Pancreas (tissue), 10 donors: Measurements from ENCODE around the gene TBX5. TPM values are rescaled to one million over a fixed set of nuclear protein-coding genes. Genes with fewer than 3 reads are reported as not detected.
A peak's percentile ranks its signal among the peaks of the same experiment; 100 is the strongest.

Experiments
- ATAC-seq, 4 donors: fragments of 200-7000 bp; cut with Tn5 transposase; one replicate each; pipeline versions ENCODE4 v1.8.0 to v1.9.1; 2020; ENCODE audit warnings: mild to moderate bottlenecking in 4 of 4, moderate library complexity in 4 of 4
- DNase-seq, 6 donors: peaks; one replicate each; pipeline ENCODE4 v3.0.0-alpha.2; 2020
- FAIRE-seq: peaks from 2 replicates; lab custom pipeline; 2012; peaks lifted over from hg19 to GRCh38; lab: Jason Lieb, UNC
- H3K27ac ChIP-seq, 4 donors: fragments of 200-600 bp; sonication (generic); 1 replicate in 3 of 4; 2 replicates in 1 of 4; pipeline versions ENCODE4 v1.5.0 to v1.8.0; 2020
- H3K27me3 ChIP-seq, 4 donors: fragments of 200-600 bp; one replicate each; pipeline ENCODE4 v1.8.0; 2021
- H3K36me3 ChIP-seq, 3 donors: fragments of 200-600 bp; sonication (generic) in 1 of 3; one replicate each; pipeline versions ENCODE4 v1.5.0 to v1.8.0; 2020 to 2021
- H3K4me1 ChIP-seq, 3 donors: fragments of 200-600 bp; one replicate each; pipeline ENCODE4 v1.8.0; 2021
- H3K4me3 ChIP-seq, 4 donors: fragments of 200-600 bp; sonication (generic) in 2 of 4; one replicate each; pipeline versions ENCODE4 v1.5.0 to v1.8.0; 2020 to 2021
- H3K9me3 ChIP-seq, 4 donors: fragments of 200-600 bp; one replicate each; pipeline ENCODE4 v1.8.0; 2021
- WGBS, 2 donors: extraction: QIAGEN DNeasy Blood & Tissue Kit; methylation state at CpG; one replicate each; pipeline ENCODE4 v1.1.7; 2013; 5-methylcytosine and 5-hydroxymethylcytosine counted together
- intact Hi-C, 3 donors: fragments of 100-400 bp; cut with DNase I; formaldehyde crosslinking; loops; one replicate each; pipeline versions ENCODE4 v1.11.1 to v1.14.2; 2022
- polyA plus RNA-seq, 2 donors: library from polyadenylated mRNA; stranded (reverse); fragments of 200-250 nt; gene quantifications; one replicate each; pipeline ENCODE4 v1.2.3, GENCODE V29; 2013
- total RNA-seq, 6 donors: library from RNA; stranded (reverse); fragmentation: NEBNext Ultra II Directional in 4 of 6; extraction: Animal tissue kit (Norgen Biotek cat#: 25700) in 4 of 6; gene quantifications; one replicate each; pipeline versions ENCODE4 v1.2.1 to v1.2.4, GENCODE V29; 2021 to 2023
- TF ChIP-seq, protein P1 (sequence below), 4 donors: fragments of 200-600 bp; sonication (generic) in 3 of 4; IDR thresholded peaks; one replicate each; pipeline versions ENCODE4 v1.5.0 to v1.8.0; 2021; ENCODE audit warnings: antibody characterized with exemption in 4 of 4
- donor health status: healthy with polysubstance abuse.
- donor health status: DM: no; HTN: no; CAD: no; lungs with moderate emphysema.
- donor health status: DM: no; HTN: no; CAD: no.
- donor health status: control.
- donor health status: control.
- donor health status: Bipolar disorder and iron deficiency.
- donor health status: DM: yes; HTN: yes; CAD: no.
- donor health status: DM: no; HTN: no; CAD: no.
- donor health status: DM: no; HTN: no; CAD: no.
- donor health status: DM: yes; HTN: yes; CAD: no.

Gene TBX5
- total and polyA plus RNA-seq, 8 donors: 0.02 TPM; not detected in 7

GRCh38 chr12:114448618-114448933, 42.6 kb upstream of the TBX5 start:
- Histone ChIP-seq H3K9me3 (no peaks in the 10 kb centered on the region), H3K27me3 (peaks cover 0 to 39% (median 8%) of the 10 kb centered on the region in 4 donors), H3K4me1 (no peaks in the 10 kb centered on the region), H3K4me3 (no peak overlapping the region), H3K36me3 (no peaks in the 10 kb centered on the region), H3K27ac (no peak overlapping the region)
- FAIRE-seq (no peak), ATAC-seq (no peak), DNase-seq (peak in 1 of 6 donors; percentile 34)
- intact Hi-C loops: no loop called here
- TF ChIP-seq, protein P1, sequence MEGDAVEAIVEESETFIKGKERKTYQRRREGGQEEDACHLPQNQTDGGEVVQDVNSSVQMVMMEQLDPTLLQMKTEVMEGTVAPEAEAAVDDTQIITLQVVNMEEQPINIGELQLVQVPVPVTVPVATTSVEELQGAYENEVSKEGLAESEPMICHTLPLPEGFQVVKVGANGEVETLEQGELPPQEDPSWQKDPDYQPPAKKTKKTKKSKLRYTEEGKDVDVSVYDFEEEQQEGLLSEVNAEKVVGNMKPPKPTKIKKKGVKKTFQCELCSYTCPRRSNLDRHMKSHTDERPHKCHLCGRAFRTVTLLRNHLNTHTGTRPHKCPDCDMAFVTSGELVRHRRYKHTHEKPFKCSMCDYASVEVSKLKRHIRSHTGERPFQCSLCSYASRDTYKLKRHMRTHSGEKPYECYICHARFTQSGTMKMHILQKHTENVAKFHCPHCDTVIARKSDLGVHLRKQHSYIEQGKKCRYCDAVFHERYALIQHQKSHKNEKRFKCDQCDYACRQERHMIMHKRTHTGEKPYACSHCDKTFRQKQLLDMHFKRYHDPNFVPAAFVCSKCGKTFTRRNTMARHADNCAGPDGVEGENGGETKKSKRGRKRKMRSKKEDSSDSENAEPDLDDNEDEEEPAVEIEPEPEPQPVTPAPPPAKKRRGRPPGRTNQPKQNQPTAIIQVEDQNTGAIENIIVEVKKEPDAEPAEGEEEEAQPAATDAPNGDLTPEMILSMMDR (IDR thresholded peaks at IDR 0.05): no peak
- WGBS, 2 donors: 2% methylated on average over 23 of the region's 23 CpGs

DNA sequence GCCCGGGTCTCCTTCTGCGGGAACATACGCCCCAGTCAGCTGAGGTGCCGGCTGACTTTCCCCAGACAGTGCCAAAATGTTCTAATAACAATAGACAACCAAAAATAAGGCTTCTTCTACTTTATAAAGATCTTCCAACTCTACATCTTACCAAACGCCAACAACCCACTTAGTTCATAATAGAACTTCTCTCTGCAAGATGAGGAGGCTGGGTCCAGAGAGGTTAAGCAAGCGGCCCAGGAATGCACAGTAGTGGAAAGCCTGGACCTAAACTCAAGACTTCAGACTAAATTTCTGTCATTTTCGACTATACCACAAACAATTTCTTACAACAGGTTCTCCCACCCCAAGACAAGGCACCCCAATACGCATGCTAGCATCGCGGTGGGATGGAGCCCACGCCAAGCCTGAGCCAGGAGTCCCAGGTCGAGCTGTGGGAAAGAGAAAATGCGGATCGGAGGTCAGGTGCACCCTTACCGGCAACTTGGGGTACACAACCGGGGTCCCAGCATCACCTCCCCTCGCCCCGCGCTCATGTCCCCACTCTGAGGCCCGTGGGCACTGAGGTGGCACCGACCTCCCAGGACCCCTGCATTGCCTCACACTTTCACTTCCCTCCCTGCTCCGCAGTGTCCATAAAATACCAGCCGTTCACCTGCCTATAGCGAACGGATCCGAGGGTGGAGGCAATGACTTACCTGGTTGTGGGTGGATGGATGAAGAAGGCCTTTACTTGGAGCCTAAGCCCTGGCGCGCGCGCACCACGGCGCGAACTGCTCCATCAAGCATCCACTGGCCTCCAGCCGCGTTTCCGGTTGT, 42.1 kb upstream of the TBX5 start:
- H3K9me3 ChIP-seq: no peaks in the 10 kb centered on the region
- 2 to 3% methylated on average over 36 of the region's 36 CpGs for WGBS, 2 donors
- FAIRE-seq (no peak), DNase-seq (no peak), ATAC-seq (no peak)
- no peaks in the 10 kb centered on the region for H3K4me1 ChIP-seq
- H3K27ac ChIP-seq: no peak overlapping the region
- H3K36me3 ChIP-seq: no peaks in the 10 kb centered on the region
- intact Hi-C loops: no loop called here
- TF ChIP-seq, protein P1 (IDR thresholded peaks at IDR 0.05): no peak
- H3K27me3 ChIP-seq: peaks cover 0 to 43% (median 9%) of the 10 kb centered on the region in 4 donors
- H3K4me3 ChIP-seq: no peak overlapping the region

GRCh38 chr12:114447274-114447716, 41.4 kb upstream of the TBX5 start:
- ATAC-seq: no peak

GRCh38 chr12:114445401-114446323, 39.7 kb upstream of the TBX5 start:
- Histone ChIP-seq H3K4me3 (no peak overlapping the region), H3K36me3 (no peaks in the 10 kb centered on the region), H3K27ac (no peak overlapping the region), H3K4me1 (no peaks in the 10 kb centered on the region), H3K27me3 (peaks cover 0 to 53% (median 13%) of the 10 kb centered on the region in 4 donors), H3K9me3 (no peaks in the 10 kb centered on the region)
- ATAC-seq: no peak
- WGBS, 2 donors: 2 to 3% methylated on average over 32 of the region's 32 CpGs
- TF ChIP-seq, protein P1 (IDR thresholded peaks at IDR 0.05): no peak
- intact Hi-C loops: no loop called here
- no peak for FAIRE-seq
- DNase-seq: no peak

More at GRCh38 chr12:114447274-114447716, 41.4 kb upstream of the TBX5 start:
- H3K4me3 ChIP-seq: no peak overlapping the region
- H3K36me3 ChIP-seq: no peaks in the 10 kb centered on the region
- FAIRE-seq (no peak), DNase-seq (peak in 1 of 6 donors; percentile 46)
- intact Hi-C loops: no loop called here
- H3K27ac ChIP-seq: no peak overlapping the region
- WGBS, 2 donors: 1% methylated on average over 33 to 37 of the region's 37 CpGs
- no peaks in the 10 kb centered on the region for H3K9me3 ChIP-seq
- no peaks in the 10 kb centered on the region for H3K4me1 ChIP-seq
- peaks cover 0 to 43% (median 9%) of the 10 kb centered on the region in 4 donors for H3K27me3 ChIP-seq
- TF ChIP-seq, protein P1 (IDR thresholded peaks at IDR 0.05): no peak
